Large intestine (tissue), 3 donors: ENCODE measurements around the gene GMDS. TPM values are rescaled to one million over a fixed set of nuclear protein-coding genes. Genes with fewer than 3 reads are reported as not detected.
A peak's percentile ranks its signal among the peaks of the same experiment; 100 is the strongest.

Experiments used
- DNase-seq, 2 donors: peaks; one replicate each; pipeline versions ENCODE4 v3.0.0 to v3.0.0-alpha.2; 2013
- H3K27ac ChIP-seq: one replicate; pipeline ENCODE4 v1.5.1; 2013; ENCODE audit warnings: low read length
- H3K27me3 ChIP-seq: 2 replicates; pipeline ENCODE4 v1.6.1; 2013; ENCODE audit warnings: low read length; ENCODE audit not compliant: control insufficient read depth, insufficient read depth
- H3K36me3 ChIP-seq: 2 replicates; pipeline ENCODE4 v1.6.1; 2013; ENCODE audit warnings: low read length; ENCODE audit not compliant: control insufficient read depth, insufficient read depth
- H3K4me1 ChIP-seq: one replicate; pipeline ENCODE4 v1.6.1; 2013; ENCODE audit warnings: low read length; ENCODE audit not compliant: control insufficient read depth, insufficient read depth
- H3K4me3 ChIP-seq: one replicate; pipeline ENCODE4 v1.5.1; 2013; ENCODE audit warnings: low read length
- H3K9me3 ChIP-seq: one replicate; pipeline ENCODE4 v1.6.1; 2013; ENCODE audit warnings: mild to moderate bottlenecking, low read depth, low read length, moderate library complexity; ENCODE audit not compliant: control insufficient read depth
- WGBS: methylation state at CpG from one replicate; pipeline ENCODE4 v1.1.5; 2013; ENCODE audit warnings: low lambda C conversion rate; ENCODE audit not compliant: insufficient coverage; 5-methylcytosine and 5-hydroxymethylcytosine counted together
- polyA plus RNA-seq: library from polyadenylated mRNA; unstranded; fragments of 120-200 nt; gene quantifications from one replicate; pipeline ENCODE4 v1.2.1, GENCODE V29; 2013

The GMDS gene
- polyA plus RNA-seq, 1 donor: 58.9 TPM

DNA sequence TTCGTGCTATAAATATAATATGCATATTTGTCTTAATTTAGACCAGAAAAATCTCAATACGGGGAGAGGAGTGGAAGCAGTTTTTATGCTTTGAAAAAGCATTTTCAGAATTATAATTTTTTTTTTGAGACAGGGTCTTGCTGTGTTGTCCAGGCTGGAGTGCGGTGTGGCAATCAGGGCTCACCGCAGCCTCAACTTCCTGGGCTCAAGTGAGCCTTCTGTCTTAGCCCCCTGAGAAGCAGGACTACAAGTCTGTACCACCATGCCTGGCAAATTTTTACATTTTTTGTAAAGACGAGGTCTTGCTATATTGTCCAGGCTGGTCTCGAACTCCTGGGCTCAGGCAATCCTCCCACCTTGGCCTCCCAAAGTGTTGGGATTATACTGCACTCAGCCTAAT is 438.5 kb downstream of the GMDS start:
- Histone ChIP-seq H3K27ac (no peak overlapping the region), H3K9me3 (no peaks in the 10 kb centered on the region), H3K4me3 (no peak overlapping the region), H3K4me1 (peaks cover 7% of the 10 kb centered on the region), H3K27me3 (no peaks in the 10 kb centered on the region), H3K36me3 (no peaks in the 10 kb centered on the region)
- WGBS: 100% methylated on average over 1 of the region's 6 CpGs
- no peak for DNase-seq

- H3K9me3 ChIP-seq: no peaks in the 10 kb centered on the region
- peaks cover 18% of the 10 kb centered on the region for H3K4me1 ChIP-seq
- peak; percentile 42 to 80 for DNase-seq
- no peaks in the 10 kb centered on the region for H3K36me3 ChIP-seq
- H3K4me3 ChIP-seq: no peak overlapping the region
- H3K27me3 ChIP-seq: no peaks in the 10 kb centered on the region
- WGBS: 46% methylated on average over 5 of the region's 17 CpGs
- H3K27ac ChIP-seq: peak overlapping the region; percentile 70
Measured at GRCh38 chr6:1802491-1803395, 442.7 kb downstream of the GMDS start.

DNA sequence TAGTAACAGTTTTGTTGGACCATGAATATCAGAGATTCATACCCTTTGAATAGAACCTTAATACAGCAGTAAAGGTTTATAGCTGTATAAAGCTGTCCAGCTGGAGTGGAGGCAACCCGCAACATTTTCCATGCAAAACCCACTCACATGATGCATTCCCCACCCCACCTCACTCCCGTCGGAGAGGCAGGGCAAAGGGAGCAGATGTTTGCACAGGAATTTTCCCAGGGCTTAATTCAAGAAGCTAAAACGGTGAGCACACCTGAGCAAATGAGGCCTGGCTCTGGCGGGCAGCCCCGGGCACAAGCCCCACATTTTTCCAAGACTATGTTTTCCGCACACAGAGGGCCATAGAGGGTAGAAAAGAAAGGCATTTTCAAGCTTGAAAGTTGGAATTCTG is 444.0 kb downstream of the GMDS start:
- no CpG with 5 or more reads among the region's 7 CpGs for WGBS
- H3K27me3 ChIP-seq: no peaks in the 10 kb centered on the region
- H3K4me3 ChIP-seq: no peak overlapping the region
- H3K9me3 ChIP-seq: no peaks in the 10 kb centered on the region
- peak overlapping the region; percentile 2 for H3K27ac ChIP-seq
- H3K4me1 ChIP-seq: peaks cover 29% of the 10 kb centered on the region
- DNase-seq: peak in 1 of 2 donors; percentile 43
- no peaks in the 10 kb centered on the region for H3K36me3 ChIP-seq

DNA sequence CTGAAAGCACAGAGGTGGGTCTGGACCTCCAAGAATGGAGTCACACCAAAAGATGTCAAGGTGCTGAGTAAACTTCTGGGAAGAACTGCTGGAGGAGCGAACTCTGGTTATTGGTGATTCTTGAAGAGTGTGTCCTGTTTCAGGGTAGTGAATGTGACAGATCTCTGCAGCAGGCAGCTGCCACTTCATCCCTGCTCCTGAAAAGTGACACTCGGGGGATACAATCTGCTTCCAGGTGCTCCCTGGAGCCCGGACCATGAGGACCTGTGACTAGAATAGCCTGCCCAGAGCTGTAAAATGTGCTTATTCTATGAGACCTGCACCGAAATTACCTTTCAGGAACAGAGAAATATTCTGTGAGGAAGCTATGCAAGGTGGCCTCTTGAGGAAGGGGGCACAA is 444.6 kb downstream of the GMDS start:
- peak in 1 of 2 donors; percentile 4 for DNase-seq
- no peaks in the 10 kb centered on the region for H3K9me3 ChIP-seq
- no peak overlapping the region for H3K27ac ChIP-seq
- no peaks in the 10 kb centered on the region for H3K36me3 ChIP-seq
- H3K27me3 ChIP-seq: no peaks in the 10 kb centered on the region
- no CpG with 5 or more reads among the region's 4 CpGs for WGBS
- no peak overlapping the region for H3K4me3 ChIP-seq
- peaks cover 29% of the 10 kb centered on the region for H3K4me1 ChIP-seq

DNA sequence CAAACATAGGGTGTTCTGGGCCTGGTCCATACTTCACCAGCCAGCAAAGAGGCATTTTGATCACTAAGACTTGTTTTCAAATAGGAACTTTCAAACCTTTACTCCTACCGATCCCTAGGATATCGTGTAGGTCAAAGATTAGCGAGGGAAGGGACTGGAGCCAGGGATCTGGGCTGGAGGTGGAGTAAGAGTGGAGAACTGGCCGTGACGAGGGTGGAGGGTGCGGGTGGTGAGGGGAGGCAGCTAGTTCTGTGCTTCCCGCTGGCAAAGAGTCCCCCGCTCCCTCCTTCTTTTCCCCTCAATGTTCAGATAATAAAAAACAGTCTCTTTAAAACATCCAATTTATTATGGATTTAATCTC is 446.5 kb downstream of the GMDS start:
- no peak overlapping the region for H3K4me3 ChIP-seq
- H3K27me3 ChIP-seq: no peaks in the 10 kb centered on the region
- no peaks in the 10 kb centered on the region for H3K9me3 ChIP-seq
- no peak overlapping the region for H3K27ac ChIP-seq
- H3K4me1 ChIP-seq: peaks cover 29% of the 10 kb centered on the region
- H3K36me3 ChIP-seq: no peaks in the 10 kb centered on the region
- DNase-seq: no peak
- WGBS: no CpG with 5 or more reads among the region's 8 CpGs

DNA sequence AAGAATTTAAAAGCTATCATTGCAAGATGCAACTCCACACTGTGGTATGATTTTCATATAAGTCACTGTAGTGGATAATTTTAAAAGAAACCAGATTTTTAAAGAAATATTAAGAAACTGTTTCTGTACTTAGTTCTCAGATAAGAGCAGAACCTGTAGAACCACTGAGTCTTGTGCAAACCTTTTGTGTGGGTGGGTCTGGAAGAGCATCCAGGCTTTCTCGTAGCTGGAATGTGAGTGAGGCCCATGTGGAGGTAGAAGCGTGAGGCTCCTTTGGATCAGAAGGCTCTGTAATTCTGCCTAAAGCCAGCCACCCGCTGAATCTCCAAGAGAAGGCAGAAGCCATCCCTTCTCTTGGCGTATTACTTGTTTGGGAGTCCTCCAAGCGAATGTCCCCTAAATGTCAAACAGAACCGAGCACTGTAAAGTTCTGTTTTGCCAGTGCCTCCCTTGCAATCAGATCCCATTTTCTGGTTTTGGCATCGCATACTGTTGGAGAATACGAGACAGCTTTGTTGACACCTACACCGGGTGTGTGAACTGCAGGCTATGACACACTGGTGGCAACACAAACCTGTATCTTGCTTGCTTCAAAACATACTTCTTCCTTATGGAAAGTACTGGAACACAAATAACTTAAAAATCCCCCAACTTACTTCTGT is 447.0 kb downstream of the GMDS start:
- no peaks in the 10 kb centered on the region for H3K9me3 ChIP-seq
- H3K4me3 ChIP-seq: no peak overlapping the region
- peaks cover 29% of the 10 kb centered on the region for H3K4me1 ChIP-seq
- H3K27me3 ChIP-seq: no peaks in the 10 kb centered on the region
- DNase-seq: peak in 1 of 2 donors; percentile 20
- no CpG with 5 or more reads among the region's 9 CpGs for WGBS
- no peak overlapping the region for H3K27ac ChIP-seq
- H3K36me3 ChIP-seq: no peaks in the 10 kb centered on the region

DNA sequence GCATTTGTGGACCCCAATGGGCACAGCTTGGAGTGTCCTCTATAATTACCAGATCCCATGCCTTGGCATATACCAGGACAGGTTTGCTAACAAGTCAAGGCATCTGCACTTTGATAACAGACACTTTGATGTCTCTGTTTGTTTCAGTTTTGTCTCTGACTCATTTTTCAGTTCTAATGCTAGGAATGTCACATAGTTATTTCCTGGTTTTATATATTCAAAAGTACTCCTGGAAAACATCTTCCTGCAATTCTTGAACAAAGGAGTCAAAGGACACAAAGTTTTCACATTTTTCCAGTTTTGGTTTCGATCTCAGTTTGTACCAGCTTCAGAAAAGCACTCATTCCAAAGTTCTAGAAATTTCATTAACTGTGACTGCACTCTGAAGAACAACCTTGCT is 447.6 kb downstream of the GMDS start:
- no CpG with 5 or more reads among the region's 1 CpG for WGBS

GRCh38 chr6:1796706-1797529 is 448.5 kb downstream of the GMDS start:
- peak overlapping the region; percentile 71 for H3K27ac ChIP-seq
- no peak overlapping the region for H3K4me3 ChIP-seq
- no peaks in the 10 kb centered on the region for H3K9me3 ChIP-seq
- H3K36me3 ChIP-seq: no peaks in the 10 kb centered on the region
- H3K27me3 ChIP-seq: no peaks in the 10 kb centered on the region
- peaks cover 22% of the 10 kb centered on the region for H3K4me1 ChIP-seq
- WGBS: no CpG with 5 or more reads among the region's 8 CpGs
- DNase-seq: peak in 1 of 2 donors; percentile 55

More for the DNA sequence above, 447.6 kb downstream of the GMDS start:
- H3K36me3 ChIP-seq: no peaks in the 10 kb centered on the region
- H3K27me3 ChIP-seq: no peaks in the 10 kb centered on the region
- DNase-seq: peak; percentile 42 to 78
- H3K27ac ChIP-seq: peak overlapping the region; percentile 71
- H3K4me1 ChIP-seq: peaks cover 26% of the 10 kb centered on the region
- no peaks in the 10 kb centered on the region for H3K9me3 ChIP-seq
- no peak overlapping the region for H3K4me3 ChIP-seq

DNA sequence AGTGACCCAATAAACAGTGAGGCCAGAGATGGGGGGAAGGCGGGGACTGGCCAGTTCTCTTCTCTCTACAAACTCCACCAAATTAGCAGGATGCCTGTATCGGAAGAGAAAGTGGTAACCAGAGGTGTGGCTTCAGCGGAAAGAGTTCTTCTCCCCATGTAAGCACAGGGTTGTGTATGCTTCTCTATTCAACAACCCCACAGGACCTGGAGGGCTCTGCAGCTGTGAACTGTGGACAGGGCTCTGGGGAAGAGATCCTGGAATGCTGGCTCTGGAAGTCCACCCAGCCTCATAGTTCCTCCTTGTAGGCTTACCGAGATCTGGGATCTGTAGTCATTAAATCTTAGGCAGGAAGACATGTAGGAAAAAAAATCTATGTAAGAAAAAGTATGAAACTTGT is 449.5 kb downstream of the GMDS start:
- no peak for DNase-seq
- H3K4me1 ChIP-seq: peaks cover 13% of the 10 kb centered on the region
- no peaks in the 10 kb centered on the region for H3K27me3 ChIP-seq
- WGBS: no CpG with 5 or more reads among the region's 4 CpGs
- H3K27ac ChIP-seq: no peak overlapping the region
- H3K9me3 ChIP-seq: no peaks in the 10 kb centered on the region
- no peak overlapping the region for H3K4me3 ChIP-seq
- H3K36me3 ChIP-seq: no peaks in the 10 kb centered on the region

GRCh38 chr6:1792989-1793388 is 452.4 kb downstream of the GMDS start:
- H3K36me3 ChIP-seq: no peaks in the 10 kb centered on the region
- H3K4me3 ChIP-seq: no peak overlapping the region
- H3K9me3 ChIP-seq: no peaks in the 10 kb centered on the region
- WGBS: 33% methylated on average over 1 of the region's 3 CpGs
- no peaks in the 10 kb centered on the region for H3K27me3 ChIP-seq
- H3K4me1 ChIP-seq: peaks cover 11% of the 10 kb centered on the region
- peak in 1 of 2 donors; percentile 28 for DNase-seq
- no peak overlapping the region for H3K27ac ChIP-seq
